ENCODE measurements around the gene PCDHGB7. TPM values are rescaled to one million over a fixed set of nuclear protein-coding genes. Genes with fewer than 3 reads are reported as not detected.

PCDHGB7 gene
- total RNA-seq, 1 experiment from 2014 or later, result 4.0 TPM

- H3K9me3 ChIP-seq (ENCODE audit: low read depth, low read length, poor library complexity, severe bottlenecking), result peaks cover 69% of the 10 kb centered on the region
- no peak for DNase-seq (ENCODE audit: low spot score)
- no TSS peak for BruUV-seq (replicated peaks)
- TF ChIP-seq EZH2 (IDR thresholded peaks at IDR 0.05; ENCODE audit: borderline replicate concordance, low read depth, low read length, poor library complexity, severe bottlenecking) (no peak), CTCF (conservative IDR thresholded peaks at IDR 0.05; ENCODE audit: low read depth, low read length) (no peak)
- no peak overlapping the region for H3K27ac ChIP-seq (ENCODE audit: low read depth, low read length, poor library complexity, severe bottlenecking)
- no peaks in the 10 kb centered on the region for H3K27me3 ChIP-seq (replicated peaks; ENCODE audit: insufficient read depth, low read depth, low read length, poor library complexity)
- intact Hi-C loops (cut with micrococcal nuclease; ENCODE audit: unreplicated experiment), result no loop called here
- H3K36me3 ChIP-seq (ENCODE audit: insufficient read depth, low read length, poor library complexity, severe bottlenecking), result no peaks in the 10 kb centered on the region
- no peak overlapping the region for H3K4me3 ChIP-seq (ENCODE audit: low read depth, low read length, poor library complexity, severe bottlenecking)
- POLR2A ChIA-PET (ENCODE audit: low non-redundant PET), result no interaction called here
- H3K4me1 ChIP-seq (ENCODE audit: insufficient read depth, low read length, poor library complexity, severe bottlenecking), result no peaks in the 10 kb centered on the region
- CTCF ChIA-PET, result no interaction called here
Measured at GRCh38 chr5:141388661-141389060, 28.8 kb upstream of the PCDHGB7 start.

GRCh38 chr5:141389153-141390042 lies 28.1 kb upstream of the PCDHGB7 start:
- H3K9me3 ChIP-seq (ENCODE audit: low read depth, low read length, poor library complexity, severe bottlenecking), result peaks cover 62% of the 10 kb centered on the region
- ChIA-PET CTCF (no interaction called here), POLR2A (ENCODE audit: low non-redundant PET) (no interaction called here)
- no peak for DNase-seq (ENCODE audit: low spot score)
- intact Hi-C loops (cut with micrococcal nuclease; ENCODE audit: unreplicated experiment), result no loop called here
- no peak overlapping the region for H3K4me3 ChIP-seq (ENCODE audit: low read depth, low read length, poor library complexity, severe bottlenecking)
- H3K27me3 ChIP-seq (replicated peaks; ENCODE audit: insufficient read depth, low read depth, low read length, poor library complexity), result no peaks in the 10 kb centered on the region
- BruUV-seq (replicated peaks), result no TSS peak
- no peak overlapping the region for H3K27ac ChIP-seq (ENCODE audit: low read depth, low read length, poor library complexity, severe bottlenecking)
- TF ChIP-seq EZH2 (IDR thresholded peaks at IDR 0.05; ENCODE audit: borderline replicate concordance, low read depth, low read length, poor library complexity, severe bottlenecking), result no peak
- TF ChIP-seq CTCF (conservative IDR thresholded peaks at IDR 0.05; ENCODE audit: low read depth, low read length), result no peak
- no peaks in the 10 kb centered on the region for H3K4me1 ChIP-seq (ENCODE audit: insufficient read depth, low read length, poor library complexity, severe bottlenecking)
- no peaks in the 10 kb centered on the region for H3K36me3 ChIP-seq (ENCODE audit: insufficient read depth, low read length, poor library complexity, severe bottlenecking)

GRCh38 chr5:141392429-141393198 lies 24.9 kb upstream of the PCDHGB7 start, which contains the start of gene PCDHGA8:
Gene PCDHGA8, plus strand, starts transcription at chr5:141392633. Its CDS starts 181 bp downstream, at chr5:141392814.
- TF ChIP-seq CTCF (conservative IDR thresholded peaks at IDR 0.05; ENCODE audit: low read depth, low read length) (peak; percentile 44), EZH2 (IDR thresholded peaks at IDR 0.05; ENCODE audit: borderline replicate concordance, low read depth, low read length, poor library complexity, severe bottlenecking) (no peak)
- no peaks in the 10 kb centered on the region for H3K27me3 ChIP-seq (replicated peaks; ENCODE audit: insufficient read depth, low read depth, low read length, poor library complexity)
- H3K36me3 ChIP-seq (ENCODE audit: insufficient read depth, low read length, poor library complexity, severe bottlenecking), result no peaks in the 10 kb centered on the region
- POLR2A ChIA-PET (ENCODE audit: low non-redundant PET), result no interaction called here
- H3K4me3 ChIP-seq (ENCODE audit: low read depth, low read length, poor library complexity, severe bottlenecking), result no peak within 1 kb of the TSS
- no peaks in the 10 kb centered on the region for H3K4me1 ChIP-seq (ENCODE audit: insufficient read depth, low read length, poor library complexity, severe bottlenecking)
- no peak within 1 kb of the TSS for H3K27ac ChIP-seq (ENCODE audit: low read depth, low read length, poor library complexity, severe bottlenecking)
- H3K9me3 ChIP-seq (ENCODE audit: low read depth, low read length, poor library complexity, severe bottlenecking), result peaks cover 54% of the 10 kb centered on the region
- peak; percentile 71 for DNase-seq (ENCODE audit: low spot score)
- BruUV-seq (replicated peaks), result no TSS peak
- intact Hi-C loops (cut with micrococcal nuclease; ENCODE audit: unreplicated experiment), result no loop called here
- CTCF ChIA-PET, result no interaction called here

Data from A673 (cell line).